Measurements from ENCODE around the gene KDM8.

DNA sequence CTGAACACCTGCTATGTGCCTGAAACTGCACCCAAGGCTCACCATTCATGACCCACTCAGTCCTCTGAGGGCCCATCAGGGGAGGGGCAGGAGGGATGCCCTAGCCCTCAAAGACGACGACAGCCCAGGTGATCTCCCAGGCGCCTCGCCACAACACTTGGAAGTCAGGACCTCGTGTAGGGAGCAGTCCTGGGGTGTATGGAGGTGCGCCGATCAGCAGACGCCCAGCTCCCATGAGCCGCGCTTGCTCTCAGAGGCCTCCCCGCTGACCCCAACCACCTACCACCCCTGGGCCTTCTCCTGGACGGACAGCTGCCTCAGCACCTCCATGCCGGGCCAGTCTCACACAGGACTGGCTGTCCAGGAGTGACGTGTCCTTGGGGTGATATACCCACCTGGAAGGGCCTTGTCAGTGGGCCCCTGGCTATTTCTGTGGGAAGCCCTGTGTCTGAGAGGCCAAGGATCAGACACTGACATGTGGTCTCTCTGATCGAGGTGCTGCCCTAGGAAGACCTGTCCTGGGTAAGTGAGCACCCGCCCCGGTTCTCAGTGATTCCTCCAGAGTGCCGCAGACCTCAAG is 26.7 kb downstream of the KDM8 start:
- TF ChIP-seq POLR2AphosphoS5 (IDR thresholded peaks at IDR 0.05; ENCODE audit: low read depth, low read length), result no peak
- TF ChIP-seq SIN3A (IDR thresholded peaks at IDR 0.05; ENCODE audit: borderline replicate concordance, insufficient read depth, low read length), result no peak
- TF ChIP-seq, protein P1, sequence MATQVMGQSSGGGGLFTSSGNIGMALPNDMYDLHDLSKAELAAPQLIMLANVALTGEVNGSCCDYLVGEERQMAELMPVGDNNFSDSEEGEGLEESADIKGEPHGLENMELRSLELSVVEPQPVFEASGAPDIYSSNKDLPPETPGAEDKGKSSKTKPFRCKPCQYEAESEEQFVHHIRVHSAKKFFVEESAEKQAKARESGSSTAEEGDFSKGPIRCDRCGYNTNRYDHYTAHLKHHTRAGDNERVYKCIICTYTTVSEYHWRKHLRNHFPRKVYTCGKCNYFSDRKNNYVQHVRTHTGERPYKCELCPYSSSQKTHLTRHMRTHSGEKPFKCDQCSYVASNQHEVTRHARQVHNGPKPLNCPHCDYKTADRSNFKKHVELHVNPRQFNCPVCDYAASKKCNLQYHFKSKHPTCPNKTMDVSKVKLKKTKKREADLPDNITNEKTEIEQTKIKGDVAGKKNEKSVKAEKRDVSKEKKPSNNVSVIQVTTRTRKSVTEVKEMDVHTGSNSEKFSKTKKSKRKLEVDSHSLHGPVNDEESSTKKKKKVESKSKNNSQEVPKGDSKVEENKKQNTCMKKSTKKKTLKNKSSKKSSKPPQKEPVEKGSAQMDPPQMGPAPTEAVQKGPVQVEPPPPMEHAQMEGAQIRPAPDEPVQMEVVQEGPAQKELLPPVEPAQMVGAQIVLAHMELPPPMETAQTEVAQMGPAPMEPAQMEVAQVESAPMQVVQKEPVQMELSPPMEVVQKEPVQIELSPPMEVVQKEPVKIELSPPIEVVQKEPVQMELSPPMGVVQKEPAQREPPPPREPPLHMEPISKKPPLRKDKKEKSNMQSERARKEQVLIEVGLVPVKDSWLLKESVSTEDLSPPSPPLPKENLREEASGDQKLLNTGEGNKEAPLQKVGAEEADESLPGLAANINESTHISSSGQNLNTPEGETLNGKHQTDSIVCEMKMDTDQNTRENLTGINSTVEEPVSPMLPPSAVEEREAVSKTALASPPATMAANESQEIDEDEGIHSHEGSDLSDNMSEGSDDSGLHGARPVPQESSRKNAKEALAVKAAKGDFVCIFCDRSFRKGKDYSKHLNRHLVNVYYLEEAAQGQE (IDR thresholded peaks at IDR 0.05; ENCODE audit: insufficient read depth in 1 of 2, low read depth in 2 of 2, low read length in 2 of 2), result no peak
- no peak for TF ChIP-seq FOXP2 (optimal IDR thresholded peaks at IDR 0.05; ENCODE audit: borderline replicate concordance, extremely low read depth, extremely low read length, insufficient read depth)
- TF ChIP-seq TAF1 (IDR thresholded peaks at IDR 0.05; ENCODE audit: borderline replicate concordance, insufficient read depth, low read length), result no peak
